Endothelial cell of umbilical vein (primary cell): ENCODE measurements around the gene DOCK7. TPM values are rescaled to one million over a fixed set of nuclear protein-coding genes. Genes with fewer than 3 reads are reported as not detected.

Experiments
- BruUV-seq: library from RNA; stranded (reverse); fragments of 400-500 nt; replicated peaks from 2 replicates; lab custom pipeline; 2021; lab: Mats Ljungman, UMichigan
- CTCF ChIA-PET: fragments of 300-600, 350-600 bp; sonication (Branson Sonifier 250); formaldehyde crosslinking; loops from one replicate; lab custom pipeline; 2021; ENCODE audit warnings: antibody characterized with exemption, inconsistent platforms; lab: Charles Lee
- POLR2A ChIA-PET: fragments of 300-600, 350-600 bp; sonication (Branson Sonifier 250); formaldehyde crosslinking; loops from one replicate; lab custom pipeline; 2021; ENCODE audit warnings: antibody characterized with exemption, inconsistent platforms; lab: Charles Lee
- DNase-seq: peaks from one replicate; pipeline ENCODE4 v3.0.0-alpha.2; 2011; ENCODE audit warnings: low read depth, low spot score
- FAIRE-seq: peaks from 2 replicates; lab custom pipeline; 2011; peaks lifted over from hg19 to GRCh38; lab: Jason Lieb, UNC
- H2AFZ ChIP-seq: 2 replicates; pipeline ENCODE4 v1.6.0; 2012; ENCODE audit warnings: low read depth, low read length, control low read depth, inconsistent platforms
- H3K27ac ChIP-seq: 2 replicates; pipeline ENCODE4 v1.5.1; 2011; ENCODE audit warnings: low read depth, mild to moderate bottlenecking, control low read depth, low read length, moderate library complexity; ENCODE audit not compliant: insufficient read depth
- H3K27me3 ChIP-seq, 2 experiments: 2 replicates each; pipeline versions ENCODE4 v1.6.0 to v1.6.1; 2011; ENCODE audit warnings: low read length in 2 of 2, mixed read lengths in 1 of 2; ENCODE audit not compliant: control insufficient read depth in 2 of 2, insufficient read depth in 2 of 2
- H3K36me3 ChIP-seq, 2 experiments: 2 replicates in 1 of 2; 3 replicates in 1 of 2; pipeline ENCODE4 v1.5.1; 2011; ENCODE audit warnings: low read length in 2 of 2, mild to moderate bottlenecking in 1 of 2, moderate library complexity in 1 of 2; ENCODE audit not compliant: control insufficient read depth in 2 of 2, insufficient read depth in 2 of 2; ENCODE audit errors: extremely low read depth in 1 of 2
- H3K4me1 ChIP-seq: 3 replicates; pipeline ENCODE4 v1.5.1; 2011; ENCODE audit warnings: mild to moderate bottlenecking, low read length; ENCODE audit not compliant: control insufficient read depth, insufficient read depth; ENCODE audit errors: extremely low read depth
- H3K4me2 ChIP-seq: 2 replicates; pipeline ENCODE4 v1.6.1; 2011; ENCODE audit warnings: low read length, control low read depth, mixed read lengths; ENCODE audit not compliant: insufficient read depth
- H3K4me3 ChIP-seq, 3 experiments: fragments of 200-600 bp in 1 of 3; sonication (generic), shearing (Covaris generic) in 1 of 3; replicated peaks in 1 of 3; 2 replicates each; pipeline ENCODE4 v1.5.1; 2011 to 2016; ENCODE audit warnings: control low read depth in 3 of 3, low read length in 3 of 3, mild to moderate bottlenecking in 2 of 3, inconsistent platforms in 1 of 3, low read depth in 1 of 3, moderate library complexity in 1 of 3; ENCODE audit not compliant: insufficient read depth in 1 of 3
- H3K79me2 ChIP-seq: 2 replicates; pipeline ENCODE4 v1.6.0; 2012; ENCODE audit warnings: low read length, inconsistent platforms; ENCODE audit not compliant: control insufficient read depth, insufficient read depth
- H3K9ac ChIP-seq: replicated peaks from 2 replicates; pipeline ENCODE3; 2011; ENCODE audit warnings: low read length, control low read depth; ENCODE audit not compliant: insufficient read depth; ENCODE audit errors: extremely low read depth
- H3K9me1 ChIP-seq: replicated peaks from 3 replicates; pipeline ENCODE4 v1.6.0; 2011; ENCODE audit warnings: mild to moderate bottlenecking, low read length; ENCODE audit not compliant: control insufficient read depth, insufficient read depth; ENCODE audit errors: extremely low read depth
- H3K9me3 ChIP-seq: replicated peaks from 2 replicates; pipeline ENCODE4 v1.5.1; 2012; ENCODE audit warnings: low read length, inconsistent platforms; ENCODE audit not compliant: control insufficient read depth, insufficient read depth
- H4K20me1 ChIP-seq: replicated peaks from 2 replicates; pipeline ENCODE3; 2011; ENCODE audit warnings: mild to moderate bottlenecking, low read length; ENCODE audit not compliant: control insufficient read depth, insufficient read depth; ENCODE audit errors: extremely low read depth
- EZH2 ChIP-seq: IDR thresholded peaks from 2 replicates; pipeline ENCODE4 v1.6.1; 2012; ENCODE audit warnings: borderline replicate concordance, low read depth, mild to moderate bottlenecking, moderate library complexity, low read length, inconsistent platforms; ENCODE audit not compliant: severe bottlenecking
- GATA2 ChIP-seq: IDR thresholded peaks from 2 replicates; pipeline ENCODE4 v1.7.0; 2011; ENCODE audit warnings: low read depth, mild to moderate bottlenecking, moderate library complexity, mixed read lengths, low read length; ENCODE audit not compliant: insufficient read length, insufficient read depth
- JUN ChIP-seq: IDR thresholded peaks from 2 replicates; pipeline ENCODE4 v1.6.1; 2011; ENCODE audit warnings: borderline replicate concordance, low read depth; ENCODE audit not compliant: insufficient read length, insufficient read depth
- MAX ChIP-seq: IDR thresholded peaks from 2 replicates; pipeline ENCODE4 v1.6.1; 2011; ENCODE audit not compliant: insufficient read depth, insufficient read length
- POLR2AphosphoS5 ChIP-seq: IDR thresholded peaks from 2 replicates; pipeline ENCODE4 v1.6.1; 2012; ENCODE audit warnings: low read depth, mild to moderate bottlenecking, control low read depth, low read length, moderate library complexity; ENCODE audit not compliant: insufficient read depth
- dilution Hi-C: fragments of 300-500 bp; cut with MboI; formaldehyde crosslinking; loops from one replicate; pipeline ENCODE4 v1.15.0; 2019; ENCODE audit warnings: low sequenced_read_pairs; ENCODE audit not compliant: extremely low pct_ligation_motif_present
- intact Hi-C: fragments of 100-400 bp; cut with micrococcal nuclease; formaldehyde crosslinking; loops from one replicate; pipeline ENCODE4 v1.10.0; 2022
- polyA plus RNA-seq, 4 experiments: library from polyadenylated mRNA; depleted of rRNA in 3 of 4; stranded (reverse) in 3 of 4; unstranded in 1 of 4; fragments of >200 nt; gene quantifications; 2 replicates each; pipeline versions ENCODE4 v1.2.1 to v1.2.3, GENCODE V29; 2011 to 2012; ENCODE audit warnings: missing spikeins in 1 of 4
- total RNA-seq: library from RNA; stranded (reverse); gene quantifications from 2 replicates; pipeline ENCODE4 v1.2.3, GENCODE V29; 2021

Gene DOCK7
- total and polyA plus RNA-seq, 2 donors (not counting 3 experiments of a cell fraction or from before 2014, with no cell fraction given), result 9.4 to 31.9 TPM

GRCh38 chr1:62590970-62591368 is 97.2 kb downstream of the DOCK7 start:
- Histone ChIP-seq H3K4me3 (no peak overlapping the region), H3K9ac (no peak overlapping the region), H3K36me3 (peaks cover 0 to under 1% of the 10 kb centered on the region in 2 experiments), H3K27ac (no peak overlapping the region), H3K79me2 (no peaks in the 10 kb centered on the region), H3K4me2 (no peak overlapping the region), H4K20me1 (no peaks in the 10 kb centered on the region), H3K9me1 (no peaks in the 10 kb centered on the region), H3K27me3 (no peaks in the 10 kb centered on the region), H2AFZ (no peak overlapping the region), H3K4me1 (no peaks in the 10 kb centered on the region), H3K9me3 (no peaks in the 10 kb centered on the region)
- no peak for DNase-seq
- ChIA-PET POLR2A (no interaction called here), CTCF (no interaction called here)
- no TSS peak for BruUV-seq
- no peak for TF ChIP-seq EZH2
- no peak for TF ChIP-seq MAX
- TF ChIP-seq POLR2AphosphoS5, result no peak
- dilution Hi-C loops, result no loop called here
- intact Hi-C loops, result no loop called here
- no peak for FAIRE-seq

GRCh38 chr1:62590255-62590969 is 97.8 kb downstream of the DOCK7 start:
- CTCF ChIA-PET, result no interaction called here
- no peak for FAIRE-seq

More at GRCh38 chr1:62590255-62590969, 97.8 kb downstream of the DOCK7 start:
- DNase-seq, result no peak
- intact Hi-C loops (no loop called here), dilution Hi-C loops (no loop called here)
- H3K36me3 ChIP-seq, result peaks cover 0 to 2% of the 10 kb centered on the region in 2 experiments
- no peaks in the 10 kb centered on the region for H3K79me2 ChIP-seq
- H3K27me3 ChIP-seq, result no peaks in the 10 kb centered on the region
- H3K4me1 ChIP-seq, result no peaks in the 10 kb centered on the region
- H3K4me2 ChIP-seq, result no peak overlapping the region
- TF ChIP-seq EZH2 (no peak), JUN (no peak), GATA2 (no peak), MAX (no peak)
- H3K9me3 ChIP-seq, result no peaks in the 10 kb centered on the region
- no peaks in the 10 kb centered on the region for H4K20me1 ChIP-seq
- POLR2A ChIA-PET, result no interaction called here
- H3K27ac ChIP-seq, result no peak overlapping the region
- no peak overlapping the region for H3K9ac ChIP-seq
- H3K4me3 ChIP-seq, result no peak overlapping the region
- no peaks in the 10 kb centered on the region for H3K9me1 ChIP-seq
- BruUV-seq, result no TSS peak
- H2AFZ ChIP-seq, result no peak overlapping the region
